SW 1271 (cell line): ENCODE results near the gene SNTA1.
"Not testable (repeated sequence)": the region's sequence is repeated elsewhere in the genome, so short reads cannot be mapped to it uniquely, and the experiment has no call there.

Source experiments
- DNase-seq, 2 experiments: peaks; one replicate each; lab custom pipeline; 2025; lab: John Stamatoyannopoulos, UW

SNTA1 gene

DNA sequence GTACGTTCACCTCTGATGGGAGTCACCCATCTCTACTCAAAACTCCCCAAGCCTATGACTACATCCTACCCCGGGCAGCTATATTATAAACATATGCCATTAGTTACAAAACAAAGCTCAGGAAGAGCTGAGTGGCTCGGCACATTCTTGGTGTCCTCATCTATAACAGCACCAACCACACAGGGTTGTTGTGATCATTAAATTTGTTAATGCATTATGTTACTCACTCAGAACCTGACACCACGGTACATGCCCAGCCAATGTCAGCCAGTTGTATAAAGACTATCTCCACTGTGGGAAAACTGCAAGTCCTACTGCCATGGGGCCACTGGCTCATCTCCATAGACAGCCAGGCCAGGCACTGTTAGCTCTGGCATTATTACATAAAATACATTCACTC, 50.0 kb downstream of the SNTA1 start:
- no peak for DNase-seq

DNA sequence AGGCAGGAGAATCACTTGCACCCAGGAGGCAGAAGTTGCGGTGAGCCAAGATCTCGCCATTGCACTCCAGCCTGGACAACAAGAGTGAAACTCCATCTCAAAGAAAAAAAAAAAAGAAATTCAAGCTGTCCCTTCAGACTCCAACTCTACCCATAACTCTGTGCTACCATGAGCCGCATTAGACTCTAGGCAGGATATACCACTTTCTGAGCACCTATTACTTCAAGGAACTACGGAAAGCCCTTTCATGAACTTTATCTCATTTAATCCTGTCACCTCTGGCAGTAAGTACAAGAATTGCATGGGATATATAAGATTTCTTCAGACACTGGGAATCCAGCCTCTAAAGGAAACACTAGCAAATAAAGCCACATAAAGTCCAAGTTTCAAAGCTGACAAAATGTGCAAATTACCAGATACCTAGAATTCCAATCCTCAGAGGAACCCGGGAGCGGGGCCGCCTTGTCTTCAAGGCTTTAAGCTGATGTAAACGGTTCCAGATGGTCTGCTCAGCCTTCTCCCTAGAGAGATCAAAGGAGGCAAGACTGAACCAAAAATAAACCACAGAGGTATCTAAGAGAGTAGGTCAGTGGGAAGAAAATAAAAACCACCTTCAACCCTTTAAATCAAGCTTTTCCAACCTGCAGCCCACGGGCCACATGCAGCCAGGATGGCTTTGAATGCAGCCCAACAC, 51.7 kb downstream of the SNTA1 start:
- no peak for DNase-seq

DNA sequence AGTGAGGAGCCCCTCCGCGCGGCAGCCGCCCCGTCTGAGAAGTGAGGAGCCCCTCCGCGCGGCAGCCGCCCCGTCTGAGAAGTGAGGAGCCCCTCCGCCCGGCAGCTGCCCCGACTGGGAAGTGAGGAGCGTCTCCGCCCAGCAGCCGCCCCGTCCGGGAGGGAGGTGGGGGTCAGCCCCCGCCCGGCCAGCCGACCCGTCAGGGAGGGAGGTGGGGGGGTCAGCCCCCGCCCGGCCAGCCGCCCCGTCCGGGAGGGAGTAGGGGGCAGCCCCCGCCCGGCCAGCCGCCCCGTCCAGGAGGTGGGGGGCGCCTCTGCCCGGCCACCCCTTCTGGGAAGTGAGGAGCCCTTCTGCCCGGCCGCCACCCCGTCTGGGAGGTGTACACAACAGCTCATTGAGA, 54.2 kb downstream of the SNTA1 start:
- not testable (repeated sequence) for DNase-seq

DNA sequence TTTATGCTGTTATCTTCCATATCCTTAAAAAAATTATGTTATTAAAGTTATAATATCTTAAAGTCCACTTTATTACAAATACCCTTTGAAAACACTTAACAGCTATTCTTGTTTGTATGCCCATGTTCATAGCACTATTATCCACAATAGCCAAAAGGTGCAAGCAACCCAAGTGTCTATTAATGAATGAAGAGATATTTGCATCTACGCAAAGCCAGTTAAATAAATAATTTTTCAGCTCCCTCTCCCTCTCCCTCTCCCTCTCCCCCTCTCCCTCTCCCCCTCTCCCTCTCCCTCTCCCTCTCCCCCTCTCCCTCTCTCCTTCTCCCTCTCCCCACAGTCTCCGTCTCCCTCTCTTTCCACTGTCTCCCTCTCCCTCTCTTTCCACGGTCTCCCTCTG, 55.3 kb downstream of the SNTA1 start:
- no peak for DNase-seq

DNA sequence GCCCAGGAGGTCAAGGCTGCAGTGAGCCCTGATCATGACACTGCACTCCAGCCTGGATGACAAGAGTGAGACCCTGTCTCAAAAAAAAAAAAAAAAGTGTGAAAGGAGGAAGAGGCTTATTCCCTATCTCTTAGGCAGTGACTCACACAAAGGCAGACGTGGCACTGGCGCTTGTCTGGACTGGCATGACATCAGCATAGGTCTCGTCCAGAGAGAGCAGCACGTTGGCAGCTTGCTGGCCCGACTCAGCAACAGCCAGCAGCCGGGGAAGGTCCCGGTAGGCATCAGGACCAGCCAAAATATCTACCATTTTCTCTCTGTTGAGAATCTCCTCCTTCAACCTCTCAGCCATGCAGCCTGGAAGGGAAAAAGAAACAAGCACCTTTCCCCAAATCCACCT, 56.4 kb downstream of the SNTA1 start:
- DNase-seq = no peak

DNA sequence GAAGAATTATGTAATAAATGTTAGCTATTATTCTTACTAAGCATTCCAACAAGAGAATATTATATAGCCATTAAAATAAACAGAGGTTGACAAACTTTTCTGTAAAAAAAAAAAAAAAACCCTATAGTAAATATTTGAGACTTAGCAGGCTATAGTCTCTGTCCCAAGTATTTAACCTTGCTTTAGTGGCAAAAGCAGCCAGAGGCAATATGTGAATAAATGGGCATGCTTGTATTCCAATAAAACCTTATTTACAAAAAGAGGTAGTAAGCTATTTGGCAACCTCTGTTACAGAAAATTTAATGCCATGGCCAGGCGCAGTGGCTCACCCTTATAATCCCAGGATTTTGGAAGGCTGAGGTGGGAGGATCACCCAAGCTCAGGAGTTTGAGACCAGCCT, 56.9 kb downstream of the SNTA1 start:
- DNase-seq = no peak

DNA sequence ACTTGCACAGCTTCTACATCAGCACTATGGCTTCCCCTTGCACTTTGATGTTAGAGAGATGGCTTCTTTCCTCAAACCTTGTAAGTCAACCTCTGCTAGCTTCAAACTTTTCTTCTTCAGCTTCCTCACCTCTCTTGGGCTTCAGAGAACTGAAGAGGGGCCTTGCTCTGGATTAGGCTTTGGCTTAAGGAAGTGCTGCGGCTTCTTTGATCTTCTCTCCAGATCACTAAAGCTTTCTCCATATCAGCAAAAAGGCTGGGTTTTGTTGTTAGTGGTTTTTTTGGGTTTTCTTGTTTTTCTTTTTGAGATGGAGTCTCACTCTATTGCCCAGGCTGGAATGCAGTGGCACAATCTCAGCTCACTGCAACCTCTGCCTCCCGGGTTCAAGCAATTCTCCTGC, 66.2 kb downstream of the SNTA1 start:
- no peak for DNase-seq

DNA sequence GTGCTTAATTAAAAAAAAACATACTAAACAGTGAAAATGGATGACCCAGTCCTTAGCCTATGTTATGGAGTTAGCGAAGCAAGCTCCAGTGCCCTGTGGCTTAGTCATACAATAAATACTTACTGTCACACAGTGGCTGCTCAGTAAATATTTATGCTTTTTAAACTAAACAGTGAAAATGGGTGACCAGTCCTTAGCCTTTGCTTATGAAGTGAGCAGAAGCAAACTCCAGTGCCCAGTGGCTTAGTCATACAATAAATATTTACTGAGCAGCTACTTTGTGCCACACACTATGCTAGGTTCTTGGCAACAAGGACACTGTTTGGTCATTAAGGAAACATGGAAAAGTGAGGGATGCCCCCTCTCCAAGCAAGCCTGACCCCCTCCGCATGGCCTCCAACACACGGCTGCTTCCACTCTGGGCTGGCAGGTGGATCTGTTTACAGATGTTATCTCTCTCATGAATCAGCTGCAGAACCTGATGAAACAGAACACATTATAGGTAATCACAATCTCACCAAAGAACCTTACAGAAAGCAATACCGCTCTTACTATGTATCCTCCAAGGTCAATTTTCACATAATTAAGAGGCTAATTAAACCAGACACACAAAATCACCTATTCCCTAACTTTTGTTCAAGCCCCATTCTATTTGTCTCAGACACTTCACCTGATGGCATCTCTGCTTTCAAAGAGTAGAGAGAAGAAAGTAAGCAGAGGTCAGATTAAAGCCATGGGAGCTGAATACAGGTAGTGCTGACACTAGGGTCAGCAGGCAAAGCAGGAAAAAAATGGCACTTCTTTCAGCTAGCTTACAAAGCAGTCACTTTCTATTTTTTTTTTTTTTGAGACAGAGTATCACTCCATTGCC, 69.6 kb downstream of the SNTA1 start:
- peak; percentile 64 to 82 for DNase-seq

DNA sequence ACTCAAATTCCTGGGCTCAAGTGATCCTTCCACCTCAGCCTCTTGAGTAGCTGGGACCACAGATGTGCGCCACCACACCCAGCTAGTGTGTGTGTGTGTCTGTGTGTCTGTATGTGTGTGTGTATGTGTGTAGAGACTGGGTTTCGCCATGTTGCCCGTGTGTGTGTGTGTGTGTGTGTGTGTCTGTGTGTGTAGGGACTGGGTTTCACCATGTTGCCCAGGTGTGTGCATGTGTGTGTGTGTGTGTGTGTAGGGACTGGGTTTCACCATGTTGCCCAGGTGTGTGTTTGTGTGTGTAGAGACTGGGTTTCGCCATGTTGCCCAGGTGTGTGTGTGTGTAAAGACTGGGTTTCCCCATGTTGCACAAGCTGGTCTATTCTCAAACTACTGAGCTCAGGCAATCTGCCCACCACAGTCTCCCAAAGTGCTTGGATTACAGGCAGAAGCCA, 70.5 kb downstream of the SNTA1 start:
- no peak for DNase-seq

DNA sequence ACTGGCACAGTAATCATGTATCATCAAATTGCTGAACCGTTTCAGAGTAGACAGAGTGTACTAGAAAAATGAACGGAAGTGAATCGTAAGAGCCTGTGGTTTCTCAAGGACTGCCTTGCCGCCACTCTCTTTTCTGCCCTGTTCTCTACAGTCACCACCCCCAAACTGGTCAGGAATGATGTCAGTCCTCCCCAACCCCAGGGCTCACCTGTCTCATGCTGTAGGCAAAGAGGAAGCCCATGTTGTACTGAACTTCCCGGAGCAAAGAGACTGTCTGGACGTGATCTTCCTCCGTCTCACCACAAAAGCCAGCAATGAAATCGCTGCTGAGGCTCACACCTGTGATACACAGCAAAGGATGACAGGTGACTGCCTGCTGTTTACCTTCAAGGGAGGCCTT, 73.3 kb downstream of the SNTA1 start:
- DNase-seq = no peak

DNA sequence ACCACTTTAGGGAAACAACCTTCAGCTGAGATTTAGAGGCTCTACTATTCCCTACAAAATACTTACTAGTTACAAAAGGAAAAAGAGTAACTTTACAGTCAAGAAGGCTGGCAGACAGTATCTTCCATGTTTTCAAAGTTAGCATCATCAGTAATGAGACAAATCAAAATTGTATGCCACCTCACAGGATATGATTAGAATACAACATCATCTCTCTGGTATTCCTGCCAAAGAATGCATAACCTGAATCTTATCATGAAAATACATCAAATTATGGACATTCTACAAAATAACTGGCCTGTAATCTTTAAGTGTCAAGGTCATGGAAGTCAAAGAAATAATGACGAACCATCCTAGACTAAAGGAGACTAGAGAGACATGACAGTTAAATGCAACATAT, 80.7 kb downstream of the SNTA1 start:
- DNase-seq = peak; percentile 63 to 70

DNA sequence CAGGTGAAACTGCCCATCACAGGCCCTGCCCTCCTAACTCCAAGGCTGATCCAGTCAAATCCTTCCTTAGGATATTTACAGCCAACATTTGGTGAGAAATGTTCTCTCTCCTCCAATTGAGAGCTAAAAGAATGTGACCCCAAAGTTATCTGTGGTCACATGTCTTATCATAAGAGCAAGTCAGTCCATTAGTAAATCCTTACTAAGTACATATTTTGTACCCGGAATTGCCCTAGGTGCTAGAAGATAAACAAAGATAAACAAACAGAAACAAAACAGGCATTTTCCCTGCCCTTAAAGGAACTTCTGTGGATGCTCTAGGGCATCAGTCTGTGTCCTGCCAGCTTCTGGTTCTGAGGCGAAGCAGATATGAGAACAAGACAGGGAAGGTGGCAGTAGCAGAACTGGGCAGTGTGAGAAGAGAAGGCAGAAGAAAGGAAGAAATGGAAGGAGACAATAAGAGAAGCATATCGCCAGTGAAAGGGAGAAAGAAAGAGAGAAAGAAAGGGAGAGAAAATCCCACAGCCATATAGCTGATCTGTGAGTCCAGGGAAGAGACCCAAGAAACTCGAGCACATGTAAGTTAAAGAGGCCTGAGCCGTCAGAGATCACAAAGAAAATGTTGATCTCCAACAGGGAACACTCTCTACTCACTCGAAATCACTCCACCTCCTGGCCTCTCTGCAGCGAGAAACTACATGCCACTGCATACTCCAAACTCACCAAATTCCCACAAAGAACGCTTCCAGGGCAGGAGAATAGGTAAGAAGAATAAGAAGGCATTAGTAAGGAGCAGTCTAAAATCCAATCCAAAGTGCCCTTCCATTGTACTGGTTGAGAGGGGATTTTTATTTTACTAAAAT, 83.9 kb downstream of the SNTA1 start:
- DNase-seq = no peak
